HL-60 (cell line): ENCODE measurements around the gene PEX10.

ENCODE experiments used
- DNase-seq, 2 experiments: peaks; one replicate each; pipeline ENCODE4 v3.0.0-alpha.2; 2010 to 2020; ENCODE audit warnings: low read depth in 1 of 2, low spot score in 1 of 2
- H3K27ac ChIP-seq: fragments of 250-450 bp; sonication (Bioruptor Pico); replicated peaks from 2 replicates; pipeline ENCODE4 v1.5.1; 2020; ENCODE audit warnings: mild to moderate bottlenecking, moderate library complexity
- H3K27me3 ChIP-seq: fragments of 250-450 bp; sonication (Bioruptor Pico); 2 replicates; pipeline ENCODE4 v1.5.1; 2021; ENCODE audit warnings: mild to moderate bottlenecking, moderate library complexity; ENCODE audit not compliant: insufficient read depth, poor library complexity, severe bottlenecking
- H3K4me3 ChIP-seq: replicated peaks from 2 replicates; pipeline ENCODE4 v1.5.1; 2011; ENCODE audit warnings: mild to moderate bottlenecking, control low read depth, low read length; ENCODE audit not compliant: insufficient read depth
- GABPA ChIP-seq: IDR thresholded peaks from 2 replicates; pipeline ENCODE4 v1.6.1; 2012; ENCODE audit warnings: low read depth
- POLR2AphosphoS5 ChIP-seq: IDR thresholded peaks from 2 replicates; pipeline ENCODE4 v1.6.1; 2012; ENCODE audit warnings: low read depth
- REST ChIP-seq: IDR thresholded peaks from 2 replicates; pipeline ENCODE4 v1.6.1; 2012; ENCODE audit warnings: low read depth; ENCODE audit not compliant: insufficient replicate concordance
- SPI1 ChIP-seq: IDR thresholded peaks from 2 replicates; pipeline ENCODE4 v1.6.1; 2012; ENCODE audit warnings: low read depth, mild to moderate bottlenecking, borderline replicate concordance
- TF ChIP-seq, protein P1 (sequence below): IDR thresholded peaks from one replicate; pipeline ENCODE4 v1.5.1; 2011; ENCODE audit warnings: low read length, control low read depth, inconsistent platforms; ENCODE audit not compliant: insufficient read depth

PEX10 gene

DNA sequence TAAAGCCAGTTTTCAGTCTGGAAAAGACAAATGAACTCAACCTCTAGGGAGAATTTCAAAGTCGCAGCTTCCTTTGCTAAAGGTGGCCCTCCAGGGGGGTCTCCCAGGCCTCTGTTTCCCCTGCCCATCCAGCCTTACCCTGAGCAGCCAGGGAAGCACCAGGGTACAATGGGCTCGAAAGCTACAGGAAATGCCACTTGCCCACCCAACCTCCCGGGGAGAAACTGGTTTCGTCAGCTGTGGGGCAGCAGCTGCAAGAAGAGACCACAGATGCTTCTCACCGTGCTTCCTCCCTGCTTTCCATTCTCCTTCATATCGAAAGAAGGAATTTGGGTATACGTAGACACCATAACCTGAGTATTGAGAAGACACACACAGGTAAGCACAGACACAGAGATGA is 22.7 kb downstream of the PEX10 start:
- DNase-seq, result no peak
- no peak for TF ChIP-seq SPI1
- TF ChIP-seq REST, result no peak
- TF ChIP-seq GABPA, result no peak
- no peak for TF ChIP-seq POLR2AphosphoS5
- TF ChIP-seq, protein P1, sequence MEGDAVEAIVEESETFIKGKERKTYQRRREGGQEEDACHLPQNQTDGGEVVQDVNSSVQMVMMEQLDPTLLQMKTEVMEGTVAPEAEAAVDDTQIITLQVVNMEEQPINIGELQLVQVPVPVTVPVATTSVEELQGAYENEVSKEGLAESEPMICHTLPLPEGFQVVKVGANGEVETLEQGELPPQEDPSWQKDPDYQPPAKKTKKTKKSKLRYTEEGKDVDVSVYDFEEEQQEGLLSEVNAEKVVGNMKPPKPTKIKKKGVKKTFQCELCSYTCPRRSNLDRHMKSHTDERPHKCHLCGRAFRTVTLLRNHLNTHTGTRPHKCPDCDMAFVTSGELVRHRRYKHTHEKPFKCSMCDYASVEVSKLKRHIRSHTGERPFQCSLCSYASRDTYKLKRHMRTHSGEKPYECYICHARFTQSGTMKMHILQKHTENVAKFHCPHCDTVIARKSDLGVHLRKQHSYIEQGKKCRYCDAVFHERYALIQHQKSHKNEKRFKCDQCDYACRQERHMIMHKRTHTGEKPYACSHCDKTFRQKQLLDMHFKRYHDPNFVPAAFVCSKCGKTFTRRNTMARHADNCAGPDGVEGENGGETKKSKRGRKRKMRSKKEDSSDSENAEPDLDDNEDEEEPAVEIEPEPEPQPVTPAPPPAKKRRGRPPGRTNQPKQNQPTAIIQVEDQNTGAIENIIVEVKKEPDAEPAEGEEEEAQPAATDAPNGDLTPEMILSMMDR, result no peak
- no peak overlapping the region for H3K27ac ChIP-seq
- no peaks in the 10 kb centered on the region for H3K27me3 ChIP-seq
- no peak overlapping the region for H3K4me3 ChIP-seq

DNA sequence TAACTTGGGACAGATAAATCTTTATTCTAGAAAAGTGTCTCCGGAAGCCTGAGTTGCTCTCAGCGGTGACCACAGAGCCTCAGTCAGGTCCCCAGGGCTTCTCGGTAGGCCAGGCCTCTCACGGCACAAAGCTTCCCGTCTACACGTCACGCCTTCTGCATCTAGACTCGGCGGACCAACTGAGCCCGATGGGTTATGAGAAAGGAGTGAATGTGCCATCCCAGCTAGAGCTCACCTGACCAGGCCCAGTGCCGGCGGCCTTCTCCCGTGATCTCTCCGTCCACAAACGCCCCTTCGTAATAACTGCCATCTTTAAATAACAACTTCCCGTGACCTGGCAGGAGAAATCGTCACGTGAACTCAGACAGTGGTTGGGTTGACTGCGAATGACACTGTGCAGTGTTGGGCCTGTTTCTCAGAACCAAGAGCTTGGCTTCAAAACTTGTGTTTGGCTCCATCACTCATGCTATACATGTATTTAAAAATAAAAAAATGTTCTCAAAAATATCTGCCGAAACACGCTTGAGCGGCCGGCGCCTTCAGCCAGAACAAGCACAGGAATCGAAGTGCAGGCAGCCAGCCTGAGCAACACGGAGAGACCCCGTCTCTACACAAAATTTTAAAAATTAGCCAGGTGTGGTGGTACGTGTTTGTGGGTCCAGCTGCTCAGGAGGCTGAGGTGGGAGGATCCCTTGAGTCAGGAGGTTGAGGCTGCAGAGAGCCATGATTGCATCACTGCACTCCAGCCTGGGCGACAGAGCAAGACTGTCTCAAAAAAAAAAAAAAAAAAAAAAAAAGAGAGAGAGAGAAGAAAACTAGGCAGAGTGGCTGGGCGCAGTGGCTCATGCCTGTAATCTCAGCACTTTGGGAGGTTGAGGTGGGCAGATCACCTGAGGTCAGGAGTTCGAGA is 24.1 kb downstream of the PEX10 start:
- H3K27me3 ChIP-seq, result no peaks in the 10 kb centered on the region
- DNase-seq, result no peak
- no peak overlapping the region for H3K27ac ChIP-seq
- TF ChIP-seq, protein P1, result no peak
- TF ChIP-seq GABPA (no peak), SPI1 (no peak), REST (no peak), POLR2AphosphoS5 (no peak)
- H3K4me3 ChIP-seq, result no peak overlapping the region

DNA sequence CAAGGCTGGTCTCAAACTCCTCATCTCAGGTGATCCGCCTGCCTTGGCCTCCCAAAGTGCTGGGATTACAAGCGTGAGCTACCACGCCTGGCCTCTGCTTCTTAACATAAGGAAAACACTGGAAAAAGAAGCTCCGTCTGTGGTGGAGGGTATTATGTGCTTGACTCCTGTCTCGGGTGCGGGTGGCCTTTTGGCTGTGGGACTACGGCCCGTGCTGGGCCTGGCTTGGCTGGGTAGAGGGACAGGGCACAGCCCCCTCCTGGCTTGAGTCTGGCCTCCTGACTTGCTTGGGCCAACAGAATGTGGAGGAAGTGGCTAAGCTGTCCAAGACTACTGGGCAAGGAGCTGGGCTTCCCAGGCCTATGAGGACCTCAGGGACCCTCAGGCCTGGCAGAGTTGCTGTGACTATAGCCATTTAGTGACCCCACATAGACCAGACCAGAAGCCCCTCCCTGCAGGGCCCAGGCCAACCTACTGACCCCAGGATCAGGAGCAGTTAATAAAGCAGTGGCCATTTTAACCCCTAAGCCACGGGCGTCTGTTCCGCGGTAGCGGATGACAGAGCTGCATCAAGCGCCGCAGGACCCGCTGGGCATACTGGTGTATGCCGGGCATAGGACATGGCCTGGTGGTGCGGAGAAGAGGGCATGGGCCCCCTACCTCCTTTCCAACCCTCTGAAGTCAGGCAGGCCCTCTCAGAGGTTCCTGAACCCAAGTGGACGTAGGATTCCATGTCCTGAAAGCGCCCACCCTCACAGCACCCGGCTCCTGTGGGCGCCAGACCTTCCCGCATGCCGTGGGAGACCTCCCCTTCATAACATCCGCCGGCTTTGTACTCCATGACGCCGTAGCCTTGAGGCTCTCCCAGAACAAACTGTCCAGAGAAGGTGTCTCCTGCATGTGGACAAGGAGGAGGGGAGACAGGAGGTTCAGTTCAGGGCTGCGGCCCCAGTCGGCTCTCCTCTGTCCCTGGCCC is 25.4 kb downstream of the PEX10 start:
- no peak for TF ChIP-seq POLR2AphosphoS5
- TF ChIP-seq, protein P1, result no peak
- no peak for TF ChIP-seq GABPA
- TF ChIP-seq REST, result no peak
- TF ChIP-seq SPI1, result no peak
- Histone ChIP-seq H3K27me3 (no peaks in the 10 kb centered on the region), H3K27ac (no peak overlapping the region), H3K4me3 (no peak overlapping the region)
- DNase-seq, result no peak
